Measurements from ENCODE around the gene ARRB1. TPM values are rescaled to one million over a fixed set of nuclear protein-coding genes. Genes with fewer than 3 reads are reported as not detected.

Gene ARRB1
- total and polyA plus RNA-seq, 2 of the 13 experiments (the other 11 are each of a cell fraction or from before 2014, with no cell fraction given) = 22.5 to 35.7 TPM

GRCh38 chr11:75350743-75351540 lies 519 bp downstream of the ARRB1 start (continued):
- TF ChIP-seq ZNF646 (CRISPR knock-in tag; IDR thresholded peaks at IDR 0.05) = peak; percentile 75
- no peak for TF ChIP-seq TAF15 (IDR thresholded peaks at IDR 0.05; ENCODE audit: low read depth, low read length, poor library complexity, severe bottlenecking)
- 0 out of 2 replicates have a peak, but pooled peaks have one; percentile 19 for TF ChIP-seq MAFG (CRISPR knock-in tag; IDR thresholded peaks at IDR 0.05)
- no peak for TF ChIP-seq ZNF326 (CRISPR knock-in tag; IDR thresholded peaks at IDR 0.05; ENCODE audit: borderline replicate concordance)
- TF ChIP-seq ZBTB4 (CRISPR knock-in tag; IDR thresholded peaks at IDR 0.05; ENCODE audit: borderline replicate concordance) = peak; percentile 76; the same call in 1 of the 2 replicates
- TF ChIP-seq ZNF619 (CRISPR knock-in tag; IDR thresholded peaks at IDR 0.05) = no peak
- no peak for TF ChIP-seq ATF7-NPFF (CRISPR knock-in tag; IDR thresholded peaks at IDR 0.05; ENCODE audit: low read depth)
- no peak for TF ChIP-seq ZUFSP (CRISPR knock-in tag; IDR thresholded peaks at IDR 0.05; ENCODE audit: borderline replicate concordance)
- no peak; the same call in 1 of the 2 replicates for TF ChIP-seq TFDP1 (CRISPR knock-in tag; IDR thresholded peaks at IDR 0.05; ENCODE audit: borderline replicate concordance)
